ENCODE measurements around the gene PEX10. TPM values are rescaled to one million over a fixed set of nuclear protein-coding genes. Genes with fewer than 3 reads are reported as not detected.

The PEX10 gene
- total and polyA plus RNA-seq, 2 of the 8 experiments (the other 6 are each of a cell fraction or from before 2014, with no cell fraction given): 24.3 to 26.9 TPM

DNA sequence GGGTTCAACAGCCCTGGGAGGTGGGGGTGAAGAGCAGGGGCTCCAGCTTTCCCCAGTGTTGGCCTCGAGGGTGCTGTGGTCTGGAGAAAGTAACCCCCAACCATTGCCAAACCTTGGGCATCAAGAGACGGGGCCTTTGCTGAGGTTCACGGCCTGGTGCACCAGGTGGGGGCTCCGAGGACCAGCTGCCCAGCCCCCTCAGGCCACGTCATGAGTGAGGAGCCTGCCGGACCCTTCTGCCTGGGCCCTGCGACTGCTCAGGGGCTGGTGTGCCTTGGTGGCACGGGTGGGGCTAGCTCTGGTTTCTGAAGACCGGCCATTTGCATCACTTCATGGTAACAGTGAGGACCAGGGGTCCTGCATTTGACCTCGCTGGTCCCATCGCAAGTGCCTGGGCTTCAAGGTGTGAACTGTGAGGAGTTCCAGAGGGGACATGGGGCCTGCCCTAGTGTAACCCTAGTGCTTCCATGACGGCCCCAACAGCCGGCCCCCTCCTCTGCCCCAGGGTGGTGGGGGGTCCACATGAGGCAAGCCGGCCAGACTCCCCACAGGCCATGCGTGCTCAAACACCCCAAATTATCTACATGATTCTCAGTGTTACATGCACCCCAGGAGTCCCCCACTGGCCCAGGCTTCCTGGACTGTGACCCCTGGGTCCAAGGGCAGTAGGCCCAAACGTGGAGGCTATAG lies 34.5 kb downstream of the PEX10 start (continued):
- no peak for TF ChIP-seq CREB1 (IDR thresholded peaks at IDR 0.05)
- TF ChIP-seq TAF1 (IDR thresholded peaks at IDR 0.05; ENCODE audit: low read depth, low read length): no peak
- no peak for TF ChIP-seq EGR1 (IDR thresholded peaks at IDR 0.05; ENCODE audit: borderline replicate concordance, low read depth, low read length)
- TF ChIP-seq POLR2AphosphoS5 (IDR thresholded peaks at IDR 0.05; ENCODE audit: low read depth, low read length): no peak
- TF ChIP-seq YY1 (IDR thresholded peaks at IDR 0.05; ENCODE audit: low read depth, low read length): no peak
- no peak for TF ChIP-seq SP4 (IDR thresholded peaks at IDR 0.05; ENCODE audit: low read length)
- TF ChIP-seq TEAD4 (IDR thresholded peaks at IDR 0.05; ENCODE audit: low read depth, low read length): no peak

All from H1 (cell line).